Prostate gland (tissue), 2 donors: ENCODE data around the gene FCSK. TPM values are rescaled to one million over a fixed set of nuclear protein-coding genes. Genes with fewer than 3 reads are reported as not detected.

Experiments used
- DNase-seq: peaks from one replicate; pipeline ENCODE4 v3.0.0-alpha.2; 2019; ENCODE audit warnings: low spot score
- H3K27ac ChIP-seq, 2 donors: fragments of 200-600 bp; sonication (generic); 2 replicates each; pipeline ENCODE4 v1.5.1; 2017 to 2019
- H3K27me3 ChIP-seq: fragments of 200-600 bp; sonication (generic); replicated peaks from 2 replicates; pipeline ENCODE4 v1.5.1; 2019; ENCODE audit not compliant: insufficient read depth
- H3K36me3 ChIP-seq, 2 donors: fragments of 200-600 bp; sonication (generic); 1 replicate in 1 of 2; 2 replicates in 1 of 2; pipeline versions ENCODE4 v1.5.1 to v1.8.1; 2017 to 2019
- H3K4me1 ChIP-seq: fragments of 200-600 bp; sonication (generic); replicated peaks from 2 replicates; pipeline ENCODE4 v1.5.1; 2019
- H3K4me3 ChIP-seq, 2 donors: fragments of 200-600 bp; sonication (generic); 2 replicates each; pipeline ENCODE4 v1.5.1; 2017 to 2019
- H3K9me3 ChIP-seq: fragments of 200-600 bp; sonication (generic); 2 replicates; pipeline ENCODE4 v1.5.1; 2017
- POLR2A ChIP-seq: fragments of 450-650 bp; IDR thresholded peaks from one replicate; pipeline ENCODE4 v1.6.1; 2016; ENCODE audit warnings: antibody characterized with exemption, mild to moderate bottlenecking
- POLR2AphosphoS5 ChIP-seq: sonication (generic); formaldehyde crosslinking; IDR thresholded peaks from one replicate; pipeline ENCODE4 v1.6.1; 2017; ENCODE audit warnings: antibody characterized with exemption
- WGBS: methylation state at CpG from one replicate; pipeline ENCODE4 v1.1.5; 2018; 5-methylcytosine and 5-hydroxymethylcytosine counted together
- intact Hi-C: fragments of 100-400 bp; cut with DNase I; formaldehyde crosslinking; loops from one replicate; pipeline ENCODE4 v1.14.2; 2022
- total RNA-seq, 2 donors: library from RNA; depleted of rRNA; stranded (reverse); fragments of >200 nt; gene quantifications; one replicate each; pipeline ENCODE4 v1.1.0, GENCODE V29; 2016
- TF ChIP-seq, protein P1 (sequence below), 4 experiments: fragments of 200-600 bp in 2 of 4; fragments of 450-650 bp in 2 of 4; sonication (generic) in 2 of 4; IDR thresholded peaks; 1 replicate in 3 of 4; 2 replicates in 1 of 4; pipeline ENCODE4 v1.5.1; 2016 to 2019; ENCODE audit warnings: antibody characterized with exemption in 4 of 4, mild to moderate bottlenecking in 2 of 4, moderate library complexity in 2 of 4

The FCSK gene
- total RNA-seq, 2 donors from 2014 or later = 23.0 to 33.1 TPM

DNA sequence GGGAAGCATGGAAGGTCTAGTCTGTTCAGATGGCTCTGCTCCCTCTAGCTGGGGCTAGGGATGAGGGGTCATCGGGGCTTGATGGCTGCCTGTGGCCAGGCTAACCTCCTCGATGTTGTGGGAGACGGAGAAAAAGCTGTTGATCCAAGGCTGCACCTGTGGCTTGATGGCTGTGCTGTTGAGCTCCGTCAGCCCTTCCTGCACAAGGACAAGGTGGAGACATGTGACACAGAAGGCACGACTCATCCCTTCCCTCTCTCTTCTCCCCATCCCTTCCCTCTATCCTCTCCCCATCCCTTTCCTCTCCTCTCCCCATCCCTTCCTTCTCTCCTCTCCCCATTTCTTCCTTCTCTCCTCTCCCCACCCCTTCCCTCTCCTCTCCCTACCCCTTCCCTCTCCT, 28.2 kb downstream of the FCSK start:
- H3K4me1 ChIP-seq = no peaks in the 10 kb centered on the region
- H3K27ac ChIP-seq = no peak overlapping the region
- H3K36me3 ChIP-seq = peaks cover 2 to 16% of the 10 kb centered on the region in 2 donors
- no peak for DNase-seq
- TF ChIP-seq POLR2AphosphoS5 = no peak
- TF ChIP-seq POLR2A = no peak
- TF ChIP-seq, protein P1, sequence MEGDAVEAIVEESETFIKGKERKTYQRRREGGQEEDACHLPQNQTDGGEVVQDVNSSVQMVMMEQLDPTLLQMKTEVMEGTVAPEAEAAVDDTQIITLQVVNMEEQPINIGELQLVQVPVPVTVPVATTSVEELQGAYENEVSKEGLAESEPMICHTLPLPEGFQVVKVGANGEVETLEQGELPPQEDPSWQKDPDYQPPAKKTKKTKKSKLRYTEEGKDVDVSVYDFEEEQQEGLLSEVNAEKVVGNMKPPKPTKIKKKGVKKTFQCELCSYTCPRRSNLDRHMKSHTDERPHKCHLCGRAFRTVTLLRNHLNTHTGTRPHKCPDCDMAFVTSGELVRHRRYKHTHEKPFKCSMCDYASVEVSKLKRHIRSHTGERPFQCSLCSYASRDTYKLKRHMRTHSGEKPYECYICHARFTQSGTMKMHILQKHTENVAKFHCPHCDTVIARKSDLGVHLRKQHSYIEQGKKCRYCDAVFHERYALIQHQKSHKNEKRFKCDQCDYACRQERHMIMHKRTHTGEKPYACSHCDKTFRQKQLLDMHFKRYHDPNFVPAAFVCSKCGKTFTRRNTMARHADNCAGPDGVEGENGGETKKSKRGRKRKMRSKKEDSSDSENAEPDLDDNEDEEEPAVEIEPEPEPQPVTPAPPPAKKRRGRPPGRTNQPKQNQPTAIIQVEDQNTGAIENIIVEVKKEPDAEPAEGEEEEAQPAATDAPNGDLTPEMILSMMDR (IDR thresholded peaks at IDR 0.05) = no peak
- intact Hi-C loops = no loop called here
- 81% methylated on average over 5 of the region's 5 CpGs for WGBS
- H3K4me3 ChIP-seq = no peak overlapping the region
- H3K27me3 ChIP-seq = no peaks in the 10 kb centered on the region
- no peaks in the 10 kb centered on the region for H3K9me3 ChIP-seq

DNA sequence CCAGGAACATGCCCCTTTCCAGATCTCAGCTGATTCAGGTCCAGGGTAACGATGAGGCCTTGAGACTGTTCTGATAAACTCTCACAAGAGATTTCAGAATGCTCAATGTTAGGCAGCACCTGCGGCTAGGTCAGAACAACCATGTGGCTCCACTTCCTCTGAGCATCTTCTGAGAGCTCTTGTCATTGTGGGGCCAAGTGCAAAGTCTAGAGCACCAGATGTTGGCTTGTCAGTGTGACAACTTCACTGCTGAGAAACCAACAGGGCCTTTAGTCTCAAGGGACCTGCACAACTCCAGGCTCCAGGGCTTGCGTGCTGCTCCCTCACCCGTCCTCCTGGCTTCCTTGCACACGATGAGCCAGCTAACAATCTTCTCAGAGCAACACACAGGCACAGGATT, 29.0 kb downstream of the FCSK start:
- no peak for DNase-seq
- Histone ChIP-seq H3K36me3 (peaks cover 2 to 16% of the 10 kb centered on the region in 2 donors), H3K27ac (no peak overlapping the region)

DNA sequence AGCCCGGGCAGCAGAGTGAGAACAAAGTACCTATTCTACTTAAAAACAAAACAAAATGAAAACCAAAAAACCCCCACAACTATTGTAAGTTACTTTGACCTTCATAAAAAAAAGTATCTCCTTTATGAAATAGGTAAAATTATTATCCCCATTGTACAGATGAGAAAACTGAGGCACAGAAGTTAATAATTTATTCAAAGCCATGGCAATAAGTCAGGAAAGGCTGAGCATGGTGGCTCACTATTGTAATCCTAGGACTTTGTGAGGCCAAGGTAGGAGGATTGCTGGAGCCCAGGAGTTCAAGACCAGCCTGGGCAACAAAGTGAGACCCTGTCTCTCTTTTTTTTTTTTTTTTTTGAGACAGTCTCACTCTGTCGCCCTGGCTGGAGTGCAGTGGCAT, 30.5 kb downstream of the FCSK start:
- intact Hi-C loops = no loop called here
- Histone ChIP-seq H3K9me3 (no peaks in the 10 kb centered on the region), H3K36me3 (peaks cover 2 to 16% of the 10 kb centered on the region in 2 donors), H3K27me3 (no peaks in the 10 kb centered on the region), H3K4me1 (no peaks in the 10 kb centered on the region), H3K4me3 (no peak overlapping the region), H3K27ac (no peak overlapping the region)
- 97% methylated on average over 2 of the region's 2 CpGs for WGBS
- TF ChIP-seq, protein P1 (IDR thresholded peaks at IDR 0.05) = no peak
- no peak for TF ChIP-seq POLR2AphosphoS5
- no peak for TF ChIP-seq POLR2A
- DNase-seq = no peak

More for the DNA sequence above, 29.0 kb downstream of the FCSK start:
- no peak overlapping the region for H3K4me3 ChIP-seq
- 92% methylated on average over 5 of the region's 5 CpGs for WGBS
- no peaks in the 10 kb centered on the region for H3K4me1 ChIP-seq
- H3K9me3 ChIP-seq = no peaks in the 10 kb centered on the region
- TF ChIP-seq POLR2A = no peak
- TF ChIP-seq, protein P1 (IDR thresholded peaks at IDR 0.05) = no peak
- TF ChIP-seq POLR2AphosphoS5 = no peak
- no peaks in the 10 kb centered on the region for H3K27me3 ChIP-seq
- intact Hi-C loops = no loop called here

DNA sequence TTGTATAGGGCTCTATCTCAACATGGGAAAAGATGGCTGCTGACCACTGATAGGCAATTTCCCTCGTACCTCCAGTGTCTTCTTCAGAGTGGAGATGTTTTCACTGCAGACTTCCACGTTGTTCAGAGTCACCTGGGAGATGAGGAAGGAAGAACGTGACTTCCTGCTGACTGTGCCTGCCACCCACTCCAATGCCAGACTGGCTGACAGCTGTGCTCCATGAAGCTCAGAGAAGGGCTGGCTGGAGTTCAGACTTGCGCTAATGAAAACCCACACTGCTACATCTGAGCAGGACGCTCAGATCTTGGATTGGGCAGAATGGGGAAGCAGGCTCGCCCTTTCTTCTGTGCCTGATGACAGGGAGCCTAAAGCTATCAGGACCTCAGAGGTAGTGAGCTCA, 35.9 kb downstream of the FCSK start:
- H3K9me3 ChIP-seq = no peaks in the 10 kb centered on the region
- no peaks in the 10 kb centered on the region for H3K27me3 ChIP-seq

DNA sequence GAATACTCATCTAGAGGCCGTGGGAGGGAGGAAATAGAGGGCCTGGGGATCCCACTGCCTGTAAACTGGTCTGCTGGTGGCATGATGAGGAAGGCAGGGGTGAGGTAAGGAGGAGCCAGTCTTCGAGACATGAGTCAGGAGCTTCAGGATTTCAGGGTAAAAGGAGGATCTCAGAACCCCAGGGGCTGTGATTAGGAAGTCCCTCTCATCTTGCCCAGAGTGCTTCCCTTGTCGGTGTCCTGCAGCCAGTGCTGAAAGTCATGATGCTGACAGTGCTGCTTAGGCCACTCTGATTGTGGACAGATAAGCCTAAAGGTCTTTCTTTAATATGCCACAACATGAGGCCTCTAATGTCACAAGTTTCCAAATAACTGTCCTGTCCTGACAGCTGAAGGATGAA, 39.4 kb downstream of the FCSK start:
- 87% methylated on average over 3 of the region's 3 CpGs for WGBS
- Histone ChIP-seq H3K27me3 (no peaks in the 10 kb centered on the region), H3K4me3 (no peak overlapping the region), H3K27ac (no peak overlapping the region), H3K36me3 (peaks cover 7 to 11% of the 10 kb centered on the region in 2 donors), H3K4me1 (no peaks in the 10 kb centered on the region), H3K9me3 (no peaks in the 10 kb centered on the region)
- no peak for TF ChIP-seq POLR2A
- intact Hi-C loops = no loop called here
- no peak for DNase-seq

More for the DNA sequence above, 35.9 kb downstream of the FCSK start:
- H3K4me1 ChIP-seq = no peaks in the 10 kb centered on the region
- DNase-seq = no peak
- no peak overlapping the region for H3K27ac ChIP-seq
- no peaks in the 10 kb centered on the region for H3K36me3 ChIP-seq
- no peak overlapping the region for H3K4me3 ChIP-seq
- intact Hi-C loops = no loop called here
- WGBS = 79% methylated on average over 6 of the region's 6 CpGs
- TF ChIP-seq POLR2A (no peak), POLR2AphosphoS5 (no peak)
- TF ChIP-seq, protein P1 (IDR thresholded peaks at IDR 0.05) = no peak
